Measurements from ENCODE around the gene HHIPL2. TPM values are rescaled to one million over a fixed set of nuclear protein-coding genes. Genes with fewer than 3 reads are reported as not detected.

The HHIPL2 gene
- total RNA-seq, 1 experiment from 2014 or later = 0.32 TPM

DNA sequence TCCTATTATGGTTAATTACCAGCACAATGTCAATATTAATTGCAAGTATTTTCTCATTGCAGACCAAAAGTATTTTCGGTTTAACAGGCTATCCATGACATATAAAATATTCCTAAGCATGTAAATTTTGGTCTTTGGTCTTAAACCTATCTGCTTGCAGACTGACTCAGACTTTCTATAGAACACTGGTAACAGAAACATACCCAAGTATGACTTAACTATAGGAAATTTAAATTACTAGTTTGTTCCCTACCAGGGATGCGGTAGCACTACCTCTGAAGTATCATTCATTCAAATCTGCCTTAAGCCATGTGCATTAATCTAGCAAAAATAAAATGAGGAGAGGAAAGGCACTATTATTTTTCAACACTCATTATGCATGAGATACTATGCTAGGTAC lies 38.9 kb upstream of the HHIPL2 start:
- H3K36me3 ChIP-seq (ENCODE audit: control insufficient read depth, insufficient read depth, low read length) = no peaks in the 10 kb centered on the region
- H3K4me1 Mint-ChIP-seq (ENCODE audit: low read depth, unreplicated experiment) = peaks cover 26% of the 10 kb centered on the region
- intact Hi-C loops (cut with micrococcal nuclease; ENCODE audit: unreplicated experiment) = no loop called here
- no peak overlapping the region for H3K4me3 Mint-ChIP-seq (ENCODE audit: unreplicated experiment)
- no TSS peak for BruUV-seq (replicated peaks)
- no peaks in the 10 kb centered on the region for H3K9me3 ChIP-seq
- peaks cover 53% of the 10 kb centered on the region for H3K36me3 Mint-ChIP-seq (ENCODE audit: insufficient read depth, unreplicated experiment)
- no peak for DNase-seq
- H3K4me1 ChIP-seq = peaks cover 22% of the 10 kb centered on the region
- TF ChIP-seq, protein P1, sequence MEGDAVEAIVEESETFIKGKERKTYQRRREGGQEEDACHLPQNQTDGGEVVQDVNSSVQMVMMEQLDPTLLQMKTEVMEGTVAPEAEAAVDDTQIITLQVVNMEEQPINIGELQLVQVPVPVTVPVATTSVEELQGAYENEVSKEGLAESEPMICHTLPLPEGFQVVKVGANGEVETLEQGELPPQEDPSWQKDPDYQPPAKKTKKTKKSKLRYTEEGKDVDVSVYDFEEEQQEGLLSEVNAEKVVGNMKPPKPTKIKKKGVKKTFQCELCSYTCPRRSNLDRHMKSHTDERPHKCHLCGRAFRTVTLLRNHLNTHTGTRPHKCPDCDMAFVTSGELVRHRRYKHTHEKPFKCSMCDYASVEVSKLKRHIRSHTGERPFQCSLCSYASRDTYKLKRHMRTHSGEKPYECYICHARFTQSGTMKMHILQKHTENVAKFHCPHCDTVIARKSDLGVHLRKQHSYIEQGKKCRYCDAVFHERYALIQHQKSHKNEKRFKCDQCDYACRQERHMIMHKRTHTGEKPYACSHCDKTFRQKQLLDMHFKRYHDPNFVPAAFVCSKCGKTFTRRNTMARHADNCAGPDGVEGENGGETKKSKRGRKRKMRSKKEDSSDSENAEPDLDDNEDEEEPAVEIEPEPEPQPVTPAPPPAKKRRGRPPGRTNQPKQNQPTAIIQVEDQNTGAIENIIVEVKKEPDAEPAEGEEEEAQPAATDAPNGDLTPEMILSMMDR (IDR thresholded peaks at IDR 0.05; ENCODE audit: insufficient read depth in 1 of 2, low read depth in 1 of 2, low read length in 1 of 2, severe bottlenecking in 1 of 2, unreplicated experiment in 1 of 2) = no peak
- no peak overlapping the region for H3K4me3 ChIP-seq (ENCODE audit: low read depth, low read length)
- no peaks in the 10 kb centered on the region for H3K27me3 ChIP-seq (replicated peaks; ENCODE audit: control insufficient read depth, insufficient read depth, low read length)
- no peaks in the 10 kb centered on the region for H3K9me3 Mint-ChIP-seq (ENCODE audit: unreplicated experiment)
- ChIA-PET CTCF (no interaction called here), POLR2A (no interaction called here)
- no peak overlapping the region for H3K27ac Mint-ChIP-seq (ENCODE audit: unreplicated experiment)
- no peaks in the 10 kb centered on the region for H3K27me3 Mint-ChIP-seq (ENCODE audit: insufficient read depth, unreplicated experiment)

- no peak overlapping the region for H3K27ac Mint-ChIP-seq (ENCODE audit: unreplicated experiment)
- BruUV-seq (replicated peaks) = no TSS peak
Measured at GRCh38 chr1:222583079-222583478, 35.2 kb upstream of the HHIPL2 start.

DNA sequence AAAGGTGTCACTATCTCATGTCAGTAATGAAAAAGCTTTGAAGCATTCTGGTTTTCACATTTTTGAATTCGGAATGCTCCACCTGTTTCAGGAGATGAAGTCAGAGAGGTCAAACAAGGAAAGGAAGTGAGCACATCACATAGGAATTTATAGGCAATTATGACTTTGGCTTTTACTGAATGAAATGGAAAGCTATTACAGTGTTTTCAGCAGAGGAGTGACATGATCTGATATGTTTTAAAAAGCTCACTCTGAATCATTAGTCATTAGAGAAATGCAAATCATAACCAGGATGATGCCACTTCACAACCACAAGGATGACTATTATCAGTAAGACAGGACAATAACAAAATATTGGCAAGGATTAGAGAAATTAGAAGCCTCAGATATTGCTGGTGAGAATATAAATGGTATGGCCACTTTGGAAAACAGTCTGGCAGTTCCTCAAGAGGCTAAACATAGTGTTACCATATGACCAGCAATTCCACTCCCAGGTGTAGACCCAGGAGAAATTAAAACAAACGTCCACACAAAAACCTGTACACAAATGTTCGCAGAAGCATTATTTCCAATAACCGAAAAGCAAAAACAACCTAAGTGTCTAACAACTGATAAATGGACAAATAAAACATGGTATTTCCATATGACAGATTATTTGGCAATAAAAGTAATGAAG lies 34.3 kb upstream of the HHIPL2 start:
- H3K36me3 ChIP-seq (ENCODE audit: control insufficient read depth, insufficient read depth, low read length) = no peaks in the 10 kb centered on the region
- Mint-ChIP-seq H3K27me3 (ENCODE audit: insufficient read depth, unreplicated experiment) (no peaks in the 10 kb centered on the region), H3K9me3 (ENCODE audit: unreplicated experiment) (no peaks in the 10 kb centered on the region), H3K36me3 (ENCODE audit: insufficient read depth, unreplicated experiment) (peaks cover 45% of the 10 kb centered on the region), H3K4me3 (ENCODE audit: unreplicated experiment) (no peak overlapping the region), H3K27ac (ENCODE audit: unreplicated experiment) (peak overlapping the region; percentile 72), H3K4me1 (ENCODE audit: low read depth, unreplicated experiment) (peaks cover 13% of the 10 kb centered on the region)
- peak in 1 of 2 experiments; percentile 6 for DNase-seq
- H3K27me3 ChIP-seq (replicated peaks; ENCODE audit: control insufficient read depth, insufficient read depth, low read length) = no peaks in the 10 kb centered on the region
- no peak overlapping the region for H3K4me3 ChIP-seq (ENCODE audit: low read depth, low read length)
- peaks cover 15% of the 10 kb centered on the region for H3K4me1 ChIP-seq
- no TSS peak for BruUV-seq (replicated peaks)
- ChIA-PET CTCF (no interaction called here), POLR2A (no interaction called here)
- intact Hi-C loops (cut with micrococcal nuclease; ENCODE audit: unreplicated experiment) = no loop called here
- TF ChIP-seq, protein P1 (IDR thresholded peaks at IDR 0.05; ENCODE audit: insufficient read depth in 1 of 2, low read depth in 1 of 2, low read length in 1 of 2, severe bottlenecking in 1 of 2, unreplicated experiment in 1 of 2) = no peak
- H3K9me3 ChIP-seq = no peaks in the 10 kb centered on the region

More at GRCh38 chr1:222583079-222583478, 35.2 kb upstream of the HHIPL2 start:
- ChIA-PET CTCF (no interaction called here), POLR2A (no interaction called here)
- Mint-ChIP-seq H3K36me3 (ENCODE audit: insufficient read depth, unreplicated experiment) (peaks cover 47% of the 10 kb centered on the region), H3K27me3 (ENCODE audit: insufficient read depth, unreplicated experiment) (no peaks in the 10 kb centered on the region), H3K9me3 (ENCODE audit: unreplicated experiment) (no peaks in the 10 kb centered on the region), H3K4me1 (ENCODE audit: low read depth, unreplicated experiment) (peaks cover 14% of the 10 kb centered on the region), H3K4me3 (ENCODE audit: unreplicated experiment) (no peak overlapping the region)
- DNase-seq = no peak
- intact Hi-C loops (cut with micrococcal nuclease; ENCODE audit: unreplicated experiment) = no loop called here
- no peaks in the 10 kb centered on the region for H3K9me3 ChIP-seq
- H3K27me3 ChIP-seq (replicated peaks; ENCODE audit: control insufficient read depth, insufficient read depth, low read length) = no peaks in the 10 kb centered on the region
- TF ChIP-seq, protein P1 (IDR thresholded peaks at IDR 0.05; ENCODE audit: insufficient read depth in 1 of 2, low read depth in 1 of 2, low read length in 1 of 2, severe bottlenecking in 1 of 2, unreplicated experiment in 1 of 2) = no peak
- no peaks in the 10 kb centered on the region for H3K36me3 ChIP-seq (ENCODE audit: control insufficient read depth, insufficient read depth, low read length)
- H3K4me1 ChIP-seq = peaks cover 16% of the 10 kb centered on the region
- no peak overlapping the region for H3K4me3 ChIP-seq (ENCODE audit: low read depth, low read length)

All from Caco-2 (cell line).